ENCODE results near the gene SLC35B4. TPM values are rescaled to one million over a fixed set of nuclear protein-coding genes. Genes with fewer than 3 reads are reported as not detected.

Gene SLC35B4
- total RNA-seq, 1 donor from 2014 or later: 23.2 TPM

DNA sequence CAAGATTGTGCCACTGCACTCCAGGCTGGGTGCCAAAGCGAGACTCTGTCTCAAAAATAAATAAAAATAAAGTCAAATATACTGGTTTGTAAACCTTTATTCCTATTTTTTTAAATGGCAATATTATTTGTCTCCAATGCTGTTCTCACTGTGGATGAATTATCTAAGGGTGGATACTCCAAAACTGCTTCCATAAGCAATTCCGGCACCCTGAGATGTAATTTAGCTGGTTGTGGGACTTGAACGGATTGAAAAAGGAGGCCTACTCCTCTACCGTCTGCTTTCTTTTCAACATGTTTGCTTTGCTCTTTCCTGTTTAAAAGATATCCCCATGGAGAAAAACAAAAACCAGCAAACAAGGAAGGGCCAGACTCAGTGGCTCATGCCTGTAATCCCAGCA, 54.4 kb downstream of the SLC35B4 start:
- Histone ChIP-seq H3K4me2 (ENCODE audit: low read length) (no peak overlapping the region), H3K27me3 (ENCODE audit: insufficient read depth, low read length) (no peaks in the 10 kb centered on the region), H3K27ac (ENCODE audit: low read depth, low read length) (no peak overlapping the region), H3K4me3 (ENCODE audit: insufficient read depth, low read depth, low read length) (no peak overlapping the region), H2AFZ (ENCODE audit: low read depth, low read length) (no peak overlapping the region), H4K20me1 (ENCODE audit: insufficient read depth, low read length) (no peaks in the 10 kb centered on the region), H3K9me3 (ENCODE audit: insufficient read depth, low read depth, low read length) (no peaks in the 10 kb centered on the region), H3K79me2 (ENCODE audit: insufficient read depth, low read length) (no peaks in the 10 kb centered on the region), H3K4me1 (ENCODE audit: insufficient read depth, low read length) (no peaks in the 10 kb centered on the region), H3K9ac (ENCODE audit: low read length) (no peak overlapping the region), H3K36me3 (ENCODE audit: insufficient read depth, low read length) (no peaks in the 10 kb centered on the region)
- H3K4me1 Mint-ChIP-seq (ENCODE audit: low read depth, unreplicated experiment): no peaks in the 10 kb centered on the region
- no peaks in the 10 kb centered on the region for H3K27me3 Mint-ChIP-seq (ENCODE audit: low read depth, unreplicated experiment)
- no peak overlapping the region for H3K27ac Mint-ChIP-seq (ENCODE audit: unreplicated experiment)
- no peak for TF ChIP-seq EZH2 (IDR thresholded peaks at IDR 0.05; ENCODE audit: insufficient read depth, low read length)
- TF ChIP-seq, protein P1, sequence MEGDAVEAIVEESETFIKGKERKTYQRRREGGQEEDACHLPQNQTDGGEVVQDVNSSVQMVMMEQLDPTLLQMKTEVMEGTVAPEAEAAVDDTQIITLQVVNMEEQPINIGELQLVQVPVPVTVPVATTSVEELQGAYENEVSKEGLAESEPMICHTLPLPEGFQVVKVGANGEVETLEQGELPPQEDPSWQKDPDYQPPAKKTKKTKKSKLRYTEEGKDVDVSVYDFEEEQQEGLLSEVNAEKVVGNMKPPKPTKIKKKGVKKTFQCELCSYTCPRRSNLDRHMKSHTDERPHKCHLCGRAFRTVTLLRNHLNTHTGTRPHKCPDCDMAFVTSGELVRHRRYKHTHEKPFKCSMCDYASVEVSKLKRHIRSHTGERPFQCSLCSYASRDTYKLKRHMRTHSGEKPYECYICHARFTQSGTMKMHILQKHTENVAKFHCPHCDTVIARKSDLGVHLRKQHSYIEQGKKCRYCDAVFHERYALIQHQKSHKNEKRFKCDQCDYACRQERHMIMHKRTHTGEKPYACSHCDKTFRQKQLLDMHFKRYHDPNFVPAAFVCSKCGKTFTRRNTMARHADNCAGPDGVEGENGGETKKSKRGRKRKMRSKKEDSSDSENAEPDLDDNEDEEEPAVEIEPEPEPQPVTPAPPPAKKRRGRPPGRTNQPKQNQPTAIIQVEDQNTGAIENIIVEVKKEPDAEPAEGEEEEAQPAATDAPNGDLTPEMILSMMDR (IDR thresholded peaks at IDR 0.05; ENCODE audit: insufficient read depth, low read depth, low read length): no peak
- H3K36me3 Mint-ChIP-seq (ENCODE audit: low read depth, unreplicated experiment): no peaks in the 10 kb centered on the region
- no peak for FAIRE-seq
- H3K9me3 Mint-ChIP-seq (ENCODE audit: unreplicated experiment): no peaks in the 10 kb centered on the region
- DNase-seq (ENCODE audit: low read depth): no peak
- no peak overlapping the region for H3K4me3 Mint-ChIP-seq (ENCODE audit: unreplicated experiment)

DNA sequence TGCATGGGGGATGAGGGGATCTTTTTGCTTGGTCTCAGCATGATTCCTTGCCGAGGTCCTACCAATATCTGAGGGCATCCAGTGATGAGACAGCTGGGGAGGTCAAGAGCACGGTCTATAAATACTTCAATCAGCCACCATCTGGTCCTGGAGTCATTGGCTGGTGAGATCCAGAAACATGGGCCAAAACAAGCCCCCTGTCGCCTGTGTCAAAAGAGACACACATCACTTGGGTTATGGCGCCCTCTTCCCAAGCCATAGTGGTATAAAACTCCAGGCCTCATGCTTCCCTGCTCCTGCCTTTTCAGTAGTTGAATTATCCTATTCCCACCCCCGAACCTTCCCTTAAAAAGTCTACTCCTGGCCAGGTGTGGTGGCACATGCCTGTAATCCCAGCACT, 60.9 kb downstream of the SLC35B4 start:
- Histone ChIP-seq H3K4me3 (ENCODE audit: insufficient read depth, low read depth, low read length) (no peak overlapping the region), H4K20me1 (ENCODE audit: insufficient read depth, low read length) (no peaks in the 10 kb centered on the region), H3K79me2 (ENCODE audit: insufficient read depth, low read length) (no peaks in the 10 kb centered on the region), H3K4me2 (ENCODE audit: low read length) (no peak overlapping the region), H3K27me3 (ENCODE audit: insufficient read depth, low read length) (no peaks in the 10 kb centered on the region), H3K4me1 (ENCODE audit: insufficient read depth, low read length) (no peaks in the 10 kb centered on the region), H3K9ac (ENCODE audit: low read length) (no peak overlapping the region), H3K27ac (ENCODE audit: low read depth, low read length) (no peak overlapping the region), H3K9me3 (ENCODE audit: insufficient read depth, low read depth, low read length) (no peaks in the 10 kb centered on the region), H3K36me3 (ENCODE audit: insufficient read depth, low read length) (no peaks in the 10 kb centered on the region), H2AFZ (ENCODE audit: low read depth, low read length) (no peak overlapping the region)
- H3K4me1 Mint-ChIP-seq (ENCODE audit: low read depth, unreplicated experiment): no peaks in the 10 kb centered on the region
- no peak overlapping the region for H3K27ac Mint-ChIP-seq (ENCODE audit: unreplicated experiment)
- H3K36me3 Mint-ChIP-seq (ENCODE audit: low read depth, unreplicated experiment): no peaks in the 10 kb centered on the region
- no peak overlapping the region for H3K4me3 Mint-ChIP-seq (ENCODE audit: unreplicated experiment)
- DNase-seq (ENCODE audit: low read depth) (no peak), FAIRE-seq (no peak)
- no peaks in the 10 kb centered on the region for H3K27me3 Mint-ChIP-seq (ENCODE audit: low read depth, unreplicated experiment)
- no peaks in the 10 kb centered on the region for H3K9me3 Mint-ChIP-seq (ENCODE audit: unreplicated experiment)
- TF ChIP-seq EZH2 (IDR thresholded peaks at IDR 0.05; ENCODE audit: insufficient read depth, low read length): no peak
- TF ChIP-seq, protein P1 (IDR thresholded peaks at IDR 0.05; ENCODE audit: insufficient read depth, low read depth, low read length): no peak

DNA sequence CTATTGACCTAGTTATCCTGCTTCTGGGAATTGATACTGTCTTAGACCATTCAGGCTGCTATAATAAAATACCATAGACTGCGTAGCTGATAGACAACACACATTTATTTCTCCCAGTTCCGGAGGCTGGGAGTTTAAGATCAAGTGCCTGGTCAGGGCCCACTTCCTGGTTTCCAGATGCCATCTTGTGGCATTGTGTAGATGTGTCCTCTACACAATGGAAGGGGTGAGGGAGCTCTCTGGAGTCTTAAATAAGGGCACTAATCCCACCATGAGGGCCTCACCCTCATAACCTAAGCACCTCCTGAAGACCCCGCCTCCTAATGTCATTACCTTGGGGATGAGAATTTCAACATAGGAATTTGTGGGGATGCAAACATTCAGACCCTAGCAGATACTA, 62.4 kb downstream of the SLC35B4 start:
- no peaks in the 10 kb centered on the region for H3K4me1 Mint-ChIP-seq (ENCODE audit: low read depth, unreplicated experiment)
- Histone ChIP-seq H3K9me3 (ENCODE audit: insufficient read depth, low read depth, low read length) (no peaks in the 10 kb centered on the region), H3K79me2 (ENCODE audit: insufficient read depth, low read length) (no peaks in the 10 kb centered on the region), H4K20me1 (ENCODE audit: insufficient read depth, low read length) (no peaks in the 10 kb centered on the region), H3K4me1 (ENCODE audit: insufficient read depth, low read length) (no peaks in the 10 kb centered on the region), H3K4me3 (ENCODE audit: insufficient read depth, low read depth, low read length) (no peak overlapping the region), H3K27me3 (ENCODE audit: insufficient read depth, low read length) (no peaks in the 10 kb centered on the region), H3K27ac (ENCODE audit: low read depth, low read length) (no peak overlapping the region), H3K9ac (ENCODE audit: low read length) (no peak overlapping the region), H3K36me3 (ENCODE audit: insufficient read depth, low read length) (no peaks in the 10 kb centered on the region), H3K4me2 (ENCODE audit: low read length) (no peak overlapping the region), H2AFZ (ENCODE audit: low read depth, low read length) (no peak overlapping the region)
- no peaks in the 10 kb centered on the region for H3K27me3 Mint-ChIP-seq (ENCODE audit: low read depth, unreplicated experiment)
- H3K9me3 Mint-ChIP-seq (ENCODE audit: unreplicated experiment): no peaks in the 10 kb centered on the region
- H3K27ac Mint-ChIP-seq (ENCODE audit: unreplicated experiment): no peak overlapping the region
- H3K4me3 Mint-ChIP-seq (ENCODE audit: unreplicated experiment): no peak overlapping the region
- FAIRE-seq (no peak), DNase-seq (ENCODE audit: low read depth) (no peak)
- no peak for TF ChIP-seq EZH2 (IDR thresholded peaks at IDR 0.05; ENCODE audit: insufficient read depth, low read length)
- TF ChIP-seq, protein P1 (IDR thresholded peaks at IDR 0.05; ENCODE audit: insufficient read depth, low read depth, low read length): no peak
- no peaks in the 10 kb centered on the region for H3K36me3 Mint-ChIP-seq (ENCODE audit: low read depth, unreplicated experiment)

Data from astrocyte (in vitro differentiated cells and primary cell).